NCI-H1417 treated with DMSO at 0.1 percent for 48 hours (cell line): ENCODE data around the gene CR1.
A peak's percentile ranks its signal among the peaks of the same experiment; 100 is the strongest.
"Not testable (repeated sequence)": the region's sequence is repeated elsewhere in the genome, so short reads cannot be mapped to it uniquely, and the experiment has no call there.

ENCODE experiments used
- DNase-seq: peaks from one replicate; lab custom pipeline; 2025; lab: John Stamatoyannopoulos, UW

The CR1 gene

DNA sequence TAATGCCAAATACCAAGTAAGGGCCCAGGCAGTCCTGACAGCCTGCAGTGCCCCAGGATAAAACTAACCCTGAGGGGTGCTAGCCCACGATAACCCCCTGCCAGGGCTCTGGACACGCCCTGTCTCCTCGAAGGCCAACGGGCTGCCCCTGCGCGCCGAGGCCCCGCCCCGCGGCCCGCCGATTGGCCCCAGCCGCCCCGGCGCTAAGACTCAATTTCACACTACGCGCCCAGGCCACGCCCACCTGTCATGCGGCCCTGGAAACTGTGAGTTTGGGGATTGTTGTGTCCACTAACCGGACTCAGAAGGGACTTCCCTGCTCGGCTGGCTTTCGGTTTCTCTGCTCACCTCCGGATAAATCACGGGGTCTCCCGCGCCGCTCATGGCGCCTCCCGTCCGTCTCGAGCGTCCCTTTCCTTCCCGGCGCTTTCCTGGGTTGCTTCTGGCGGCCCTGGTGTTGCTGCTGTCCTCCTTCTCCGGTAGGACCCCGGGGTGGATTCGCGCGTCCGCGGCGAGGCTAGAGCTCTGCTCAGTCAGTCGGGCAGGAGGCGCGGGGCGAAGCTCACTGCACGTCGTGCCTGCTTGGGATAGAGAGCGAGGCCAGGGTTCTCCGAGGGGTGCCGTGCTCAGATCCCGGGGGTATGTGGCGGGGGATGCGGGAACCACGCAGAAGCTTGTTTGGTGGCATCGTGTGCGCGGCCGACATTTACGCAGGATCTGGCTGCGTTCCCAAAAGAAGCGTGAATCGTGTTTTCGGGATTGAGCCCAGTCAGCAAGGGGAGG lies 149.1 kb downstream of the CR1 start, which contains the start of gene CR1L:
CR1L (plus strand) TSS at position 282 of the 783 bp plus-strand sequence; CDS start at position 383, 101 bp downstream.
- no peak for DNase-seq

DNA sequence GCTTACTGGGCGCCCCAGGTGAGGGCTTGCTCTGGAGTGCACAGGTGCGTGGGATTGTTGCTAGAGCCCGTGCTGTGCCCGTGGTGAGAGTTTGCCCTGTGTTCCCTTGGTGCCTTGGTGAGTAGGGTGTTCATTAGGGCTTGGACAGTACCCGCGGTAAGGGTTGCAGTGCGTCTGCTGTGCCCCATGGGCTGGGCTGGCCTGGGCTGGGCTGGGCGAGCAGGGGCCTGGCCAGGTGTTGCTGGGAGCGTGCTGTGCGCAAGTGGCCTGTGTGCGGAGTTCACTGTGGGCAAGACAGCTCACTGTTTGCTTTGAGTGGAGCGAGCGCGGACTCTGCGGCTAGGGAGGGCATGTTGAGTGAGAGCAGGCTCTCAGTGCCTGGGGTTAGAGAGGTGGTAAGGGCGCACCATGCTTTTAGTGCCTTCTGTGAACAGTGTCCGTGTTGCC lies 149.7 kb downstream of the CR1 start:
- no peak for DNase-seq

DNA sequence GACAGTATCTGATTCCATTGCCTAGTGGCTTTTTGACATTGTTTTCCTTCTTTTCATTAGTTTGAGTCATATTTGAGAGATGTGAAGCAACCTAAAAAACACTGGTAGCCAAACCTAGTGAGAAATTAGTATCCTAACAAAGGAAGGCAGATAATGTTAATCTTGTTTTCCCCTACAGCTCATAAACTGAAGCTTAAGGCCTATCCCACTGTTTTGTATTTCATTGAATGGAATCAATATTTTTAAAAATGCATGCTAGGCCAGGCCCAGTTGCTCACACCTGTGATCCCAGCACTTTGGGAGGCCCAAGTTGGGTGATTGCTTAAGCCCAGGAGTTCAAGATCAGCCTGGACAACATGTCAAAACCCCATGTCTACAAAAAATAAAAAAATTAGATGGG lies 150.2 kb downstream of the CR1 start:
- DNase-seq, result no peak

DNA sequence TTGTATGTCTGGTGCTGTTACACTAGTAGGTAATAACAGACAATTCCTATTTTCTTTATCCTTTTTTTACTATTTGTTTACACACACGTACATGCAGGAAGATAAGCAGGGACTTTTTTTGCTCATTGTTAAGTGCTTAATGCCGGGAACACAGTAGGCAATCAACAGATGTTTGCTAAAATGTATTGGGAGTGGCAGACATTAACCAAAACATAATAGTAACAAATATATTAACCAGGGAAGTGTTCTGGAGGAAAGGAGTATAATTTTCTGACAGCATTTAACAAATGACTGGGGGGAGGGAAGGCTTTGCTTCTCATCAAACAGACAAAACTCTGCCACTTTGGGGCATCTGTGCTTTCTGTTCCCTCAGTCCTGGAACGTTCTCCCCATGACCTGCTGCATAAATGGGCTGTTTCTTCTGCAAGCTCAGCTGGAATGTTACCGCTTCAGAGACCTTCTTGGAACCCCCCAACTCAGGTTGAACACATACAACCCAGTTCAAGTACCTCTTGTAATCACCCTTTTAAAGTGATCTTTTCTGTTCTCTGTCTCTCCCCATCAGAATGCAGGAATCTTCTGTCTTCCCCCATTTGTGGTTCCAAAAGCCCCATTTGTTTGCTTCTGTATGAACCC lies 151.1 kb downstream of the CR1 start:
- DNase-seq, result no peak

DNA sequence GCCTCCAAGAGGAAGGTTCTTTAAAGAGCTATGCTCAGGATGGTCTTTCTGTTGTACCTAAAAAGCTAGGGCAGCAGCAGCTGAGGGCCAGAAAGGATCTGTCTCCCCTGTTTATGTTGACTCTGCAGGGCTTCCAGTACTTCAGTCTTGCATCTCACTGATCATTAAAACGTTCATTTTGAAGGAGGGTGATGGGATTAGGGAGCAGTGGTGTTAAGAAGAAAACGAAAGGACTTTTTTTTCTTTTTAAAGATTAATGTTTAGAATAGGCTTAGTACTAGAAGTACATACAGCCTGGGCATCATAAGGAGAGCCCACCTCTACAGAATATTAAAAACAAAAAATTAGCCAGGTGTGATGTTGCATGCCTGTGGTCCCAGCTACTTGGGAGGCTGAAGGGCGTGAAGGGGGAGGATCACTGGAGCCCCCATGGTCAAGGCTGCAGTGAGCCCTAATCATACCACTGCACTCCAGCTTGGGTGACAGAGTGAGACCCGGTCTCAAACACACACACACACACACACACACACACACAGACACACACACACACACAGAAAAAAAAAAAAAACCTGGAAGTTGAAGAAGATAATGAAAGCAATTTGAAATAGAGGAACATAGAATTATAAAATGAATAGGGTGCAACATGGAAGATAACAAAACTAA lies 151.8 kb downstream of the CR1 start:
- no peak for DNase-seq

DNA sequence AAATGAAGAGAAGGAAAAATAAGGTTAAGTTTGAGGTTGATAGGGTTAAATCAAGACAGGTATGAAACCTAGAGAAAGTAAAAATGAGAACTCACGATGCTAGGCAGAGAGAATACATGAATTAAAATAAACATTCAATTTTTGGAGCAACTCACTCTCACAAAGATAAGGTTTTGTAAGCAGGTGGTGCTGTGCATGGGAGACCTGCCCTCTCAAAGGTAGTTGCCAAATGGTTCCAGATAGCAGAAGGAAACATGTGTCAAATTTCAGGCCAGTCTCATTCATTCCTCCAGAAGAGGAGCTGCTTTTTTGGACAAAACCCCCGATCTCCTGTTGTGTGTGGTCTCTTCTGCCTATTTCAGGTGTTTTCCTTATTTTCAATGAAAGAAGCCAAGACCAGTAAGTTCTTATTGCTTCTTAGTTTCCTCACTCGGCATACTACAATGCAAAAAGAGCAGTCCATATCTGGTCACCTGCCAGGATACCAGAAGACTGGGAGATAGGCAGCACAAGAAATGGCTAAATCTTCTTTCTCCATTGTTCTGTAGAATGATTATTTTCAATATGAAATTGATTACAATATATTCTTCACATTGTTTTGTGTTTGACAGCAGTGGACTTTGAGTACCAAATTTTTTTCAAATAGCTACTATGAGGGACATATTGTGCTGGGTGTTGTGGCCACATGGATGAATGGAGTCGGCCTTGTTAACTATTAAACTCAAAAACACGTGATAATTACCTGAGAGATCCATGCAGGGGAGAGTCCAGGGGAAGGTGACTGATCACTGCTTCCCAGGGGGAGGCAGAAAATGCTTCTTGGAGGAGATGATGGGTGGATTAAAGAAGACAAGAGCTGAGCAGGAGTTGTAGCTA lies 152.6 kb downstream of the CR1 start:
- DNase-seq, result no peak

DNA sequence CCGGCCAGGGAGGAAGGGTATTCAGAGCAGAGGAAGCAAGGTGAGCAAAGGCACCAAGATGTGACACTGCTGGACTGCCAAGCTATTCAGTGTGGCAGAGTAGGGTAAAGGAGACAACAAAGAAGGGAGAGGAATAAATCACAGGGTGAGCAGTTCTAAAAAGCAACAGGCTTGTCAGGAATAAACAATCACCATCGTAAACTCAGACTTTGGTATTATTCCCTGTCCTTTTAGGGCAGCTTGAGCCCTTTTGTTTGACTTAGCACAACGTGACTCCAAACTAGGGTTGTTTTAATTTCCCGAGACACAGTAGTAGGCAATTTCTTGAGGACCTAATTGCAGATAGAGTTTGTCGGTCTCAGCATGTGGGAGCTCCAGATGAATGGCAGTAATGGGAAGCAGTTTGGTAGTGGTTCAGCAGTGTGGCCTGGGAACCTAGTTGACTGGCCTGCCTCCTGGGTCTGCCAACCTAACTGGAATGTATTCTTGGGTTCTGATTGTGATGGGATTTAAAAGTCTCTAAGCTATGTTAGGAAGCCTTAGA lies 153.3 kb downstream of the CR1 start:
- DNase-seq, result peak; percentile 27

DNA sequence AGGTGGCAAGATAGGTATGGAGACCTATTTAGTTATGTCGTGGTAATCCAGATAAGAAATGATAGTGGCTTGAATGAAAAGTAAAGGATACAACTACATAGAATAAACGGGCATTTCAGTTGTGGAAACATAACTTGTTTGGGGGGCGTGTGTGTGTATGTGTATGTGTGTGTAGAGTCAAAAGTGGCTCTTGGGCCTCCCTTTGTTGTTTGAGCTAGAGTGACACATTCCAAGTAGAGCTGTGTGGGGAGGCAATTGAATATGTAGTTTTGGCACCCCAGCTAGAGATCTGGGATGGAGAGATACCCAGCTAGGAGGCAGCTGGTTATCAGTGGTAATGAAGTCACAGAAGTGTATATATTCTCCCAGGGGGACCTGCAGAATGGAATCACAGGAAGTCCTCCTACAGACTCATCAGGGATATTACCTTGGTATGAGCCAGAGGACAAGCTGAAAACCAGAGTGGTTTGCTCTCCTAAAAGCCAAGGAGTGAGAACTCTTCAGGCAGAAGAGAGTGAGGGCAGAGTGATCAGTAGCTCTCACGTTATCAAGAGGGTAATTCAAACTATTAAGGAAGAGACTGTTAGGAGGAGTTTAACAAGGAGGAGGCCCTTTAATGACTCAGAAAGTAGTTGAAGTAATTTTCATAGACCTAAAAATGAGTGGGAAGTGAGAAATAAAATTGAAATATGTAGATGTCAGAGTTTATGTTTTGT lies 154.1 kb downstream of the CR1 start:
- no peak for DNase-seq

DNA sequence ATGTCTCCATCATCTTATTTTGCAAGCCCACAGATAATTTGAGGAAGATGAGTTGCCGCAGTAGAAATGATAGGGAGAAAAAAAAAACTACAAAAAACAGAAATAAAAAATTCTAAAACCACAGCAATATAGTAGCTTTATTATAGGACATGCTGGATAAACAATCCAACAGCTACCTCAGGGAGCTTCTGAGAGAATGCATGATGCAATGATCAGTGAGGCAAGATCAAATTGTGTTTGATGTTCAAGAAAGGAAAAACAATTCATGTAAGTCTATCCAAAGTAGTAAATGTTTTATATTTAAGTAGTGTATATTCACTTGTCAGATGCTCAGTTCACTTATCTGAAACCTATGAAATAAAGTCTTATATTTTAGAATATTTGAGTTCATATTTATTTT lies 155.6 kb downstream of the CR1 start:
- no peak for DNase-seq

DNA sequence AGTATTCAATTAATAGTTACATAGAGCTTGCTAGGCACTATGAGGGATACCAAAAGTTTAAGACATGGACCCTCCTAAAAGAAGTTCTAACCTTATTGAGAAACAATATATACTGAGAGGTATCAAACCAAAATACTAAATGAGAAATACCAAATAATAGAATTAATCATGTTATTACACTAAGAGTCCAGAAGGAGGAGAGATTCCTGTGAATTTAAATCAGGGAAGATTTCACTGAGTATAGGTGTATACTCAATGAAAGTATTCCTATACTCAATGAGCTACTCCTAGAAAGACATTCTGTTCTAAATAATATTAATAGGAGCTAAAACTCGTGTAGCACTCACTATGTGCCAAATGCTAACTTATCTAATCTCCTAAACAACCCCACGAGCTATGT lies 158.4 kb downstream of the CR1 start:
- no peak for DNase-seq

DNA sequence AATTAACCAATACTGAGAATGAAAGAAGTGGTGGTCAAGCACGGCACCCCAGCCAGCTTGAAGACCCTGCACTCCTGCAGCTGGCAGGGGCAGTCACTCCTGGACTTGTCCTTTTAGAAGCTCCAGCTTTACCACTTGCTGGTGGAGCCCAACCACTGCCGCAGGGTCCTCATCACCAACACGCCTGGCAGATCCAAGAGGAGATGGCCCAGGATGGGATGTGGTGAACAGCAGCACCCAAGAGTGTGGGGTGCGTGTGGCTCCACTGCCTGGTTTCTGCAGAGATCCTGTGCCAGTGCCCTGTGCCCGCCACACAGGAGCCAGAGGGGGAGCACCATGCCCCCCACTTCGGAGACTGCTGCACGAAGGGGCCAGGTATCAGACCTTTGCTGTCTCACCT lies 162.5 kb downstream of the CR1 start:
- DNase-seq, result no peak

DNA sequence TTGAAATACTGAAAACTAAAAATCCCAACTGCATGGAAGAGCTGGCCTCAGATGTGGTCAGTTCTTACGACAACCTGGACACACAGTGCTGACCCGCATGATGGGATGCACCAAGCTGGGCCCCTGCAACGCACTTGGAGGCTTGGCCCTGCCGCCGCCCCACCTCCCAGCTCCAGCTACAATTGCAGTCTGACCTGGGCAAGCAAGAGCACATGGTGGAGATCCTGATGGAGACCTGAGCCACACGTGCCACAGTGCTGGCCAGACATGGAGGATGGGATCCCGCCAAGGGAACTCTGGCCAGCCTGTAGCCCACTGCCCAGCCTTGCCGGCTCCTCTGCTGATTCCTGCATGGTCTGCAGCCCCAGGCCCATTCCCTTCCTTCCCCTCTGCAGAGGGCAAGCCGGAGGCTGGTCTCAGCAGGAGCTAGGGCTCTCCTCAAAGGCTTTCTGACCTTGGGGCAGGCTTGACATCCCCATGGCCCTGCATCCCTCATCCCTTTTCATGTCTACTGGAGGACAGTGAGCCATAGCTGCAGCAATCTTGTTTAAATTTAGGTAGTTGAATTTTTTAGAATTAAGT lies 163.0 kb downstream of the CR1 start:
- no peak for DNase-seq

DNA sequence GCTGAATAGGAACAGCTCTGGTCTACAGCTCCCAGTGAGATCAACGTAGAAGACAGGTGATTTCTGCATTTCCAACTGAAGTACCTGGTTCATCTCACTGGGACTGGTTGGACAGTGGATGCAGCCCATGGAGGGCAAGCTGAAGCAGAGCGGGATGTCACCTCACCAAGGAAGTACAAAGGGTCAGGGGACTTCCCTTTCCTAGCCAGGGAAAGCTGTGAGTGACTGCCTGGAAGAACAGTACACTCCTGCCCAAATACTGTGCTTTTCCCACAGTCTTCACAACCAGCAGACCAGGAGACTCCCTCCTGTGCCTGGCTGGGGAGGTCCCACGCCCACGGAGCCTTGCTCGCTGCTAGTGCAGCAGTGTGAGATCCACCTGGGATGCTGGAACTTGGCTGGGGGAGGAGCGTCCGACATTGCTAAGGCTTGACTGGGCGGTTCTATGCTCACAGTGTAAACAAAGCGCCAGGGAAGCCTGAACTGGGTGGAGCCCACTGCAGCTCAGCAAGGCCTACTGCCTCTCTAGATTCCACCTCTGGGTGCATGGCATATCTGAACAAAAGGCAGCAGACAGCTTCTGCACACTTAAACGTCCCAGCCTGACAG lies 163.7 kb downstream of the CR1 start:
- DNase-seq, result no peak

DNA sequence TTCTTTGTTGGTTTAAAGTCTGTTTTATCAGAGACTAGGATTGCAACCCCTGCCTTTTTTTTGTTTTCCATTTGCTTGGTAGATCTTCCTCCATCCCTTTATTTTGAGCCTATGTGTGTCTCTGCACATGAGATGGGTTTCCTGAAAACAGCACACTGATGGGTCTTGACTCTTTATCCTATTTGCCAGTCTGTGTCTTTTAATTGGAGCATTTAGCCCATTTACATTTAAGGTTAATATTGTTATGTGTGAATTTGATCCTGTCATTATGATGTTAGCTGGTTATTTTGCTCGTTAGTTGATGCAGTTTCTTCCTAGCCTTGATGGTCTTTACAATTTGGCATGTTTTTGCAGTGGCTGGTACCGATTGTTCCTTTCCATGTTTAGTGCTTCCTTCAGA lies 165.5 kb downstream of the CR1 start:
- DNase-seq, result not testable (repeated sequence)

DNA sequence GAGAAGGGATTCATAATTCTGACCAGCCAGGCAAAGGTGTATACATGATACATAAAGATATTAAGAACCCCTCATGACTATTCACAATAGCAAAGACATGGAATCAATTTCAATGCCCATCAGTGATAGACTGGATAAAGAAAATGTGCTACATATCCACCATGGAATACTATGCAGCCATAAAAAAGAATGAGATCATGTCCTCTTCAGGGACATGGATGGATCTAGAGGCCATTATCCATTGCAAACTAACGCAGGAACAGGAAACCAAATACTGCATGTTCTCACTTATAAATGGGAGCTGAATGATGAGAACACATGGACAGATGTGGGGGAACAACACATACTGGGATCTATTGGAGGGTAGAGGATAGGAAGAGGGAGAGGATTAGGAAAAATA lies 170.4 kb downstream of the CR1 start:
- no peak for DNase-seq

DNA sequence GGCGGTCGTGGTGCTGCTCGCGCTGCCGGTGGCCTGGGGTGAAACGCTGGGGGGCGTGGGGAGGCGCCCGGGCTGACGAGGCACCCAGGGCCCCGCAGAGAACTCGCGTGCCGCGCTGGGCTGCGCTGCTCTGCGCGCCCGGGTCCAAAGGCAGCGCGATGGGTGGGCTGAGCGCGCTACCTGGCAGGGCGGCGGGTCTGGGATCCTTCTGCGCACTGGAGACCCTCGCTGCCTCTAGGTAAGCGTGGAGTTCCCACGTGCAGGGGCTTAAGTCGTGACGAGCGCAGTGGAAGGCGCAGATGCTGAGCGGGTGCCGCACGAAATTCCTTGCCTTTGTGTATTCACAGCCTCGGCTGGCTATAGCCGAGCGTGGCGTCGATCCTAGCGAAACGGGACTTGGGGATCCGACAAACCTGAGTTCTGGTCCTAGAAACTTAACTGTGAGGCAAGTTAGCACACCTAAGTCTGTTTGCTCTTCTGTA lies 173.6 kb downstream of the CR1 start:
- DNase-seq, result no peak

DNA sequence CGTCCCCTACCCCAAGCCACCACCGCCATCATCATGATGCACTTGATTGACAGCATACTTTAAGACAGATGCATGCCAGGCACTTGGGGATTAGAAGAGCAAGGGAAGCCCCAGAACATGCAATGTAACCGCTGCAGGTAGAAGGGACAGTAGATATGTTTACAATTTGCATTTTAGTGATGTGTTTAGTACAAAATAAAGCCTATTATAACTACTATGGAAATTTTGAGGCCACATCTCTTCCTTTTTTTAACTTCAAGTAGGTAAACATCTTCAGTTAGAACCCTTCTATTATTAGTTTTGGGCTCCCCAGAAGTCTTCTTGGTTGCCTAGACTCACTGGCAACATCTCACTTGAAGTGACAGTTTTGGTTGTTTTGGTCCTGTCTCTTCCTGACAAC lies 174.2 kb downstream of the CR1 start:
- no peak for DNase-seq

DNA sequence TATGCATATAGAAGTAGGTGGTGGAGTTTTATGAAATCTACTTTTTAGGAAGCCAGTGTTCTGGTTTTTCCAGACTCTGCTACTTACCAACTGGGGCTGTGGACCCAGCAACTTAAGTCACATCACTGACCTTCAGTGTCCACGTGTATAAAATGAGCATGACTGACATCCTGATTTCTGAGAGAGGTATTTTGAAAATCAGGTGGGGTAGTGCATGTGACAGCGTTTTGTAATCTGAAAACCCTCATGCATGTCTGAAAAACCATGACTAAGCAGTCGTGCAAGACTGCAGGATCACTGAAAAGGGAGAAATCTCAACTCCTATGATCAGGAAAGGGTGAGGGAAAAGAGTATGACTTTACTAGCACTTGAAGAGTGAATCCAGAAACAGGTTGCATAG lies 175.0 kb downstream of the CR1 start:
- DNase-seq, result no peak

DNA sequence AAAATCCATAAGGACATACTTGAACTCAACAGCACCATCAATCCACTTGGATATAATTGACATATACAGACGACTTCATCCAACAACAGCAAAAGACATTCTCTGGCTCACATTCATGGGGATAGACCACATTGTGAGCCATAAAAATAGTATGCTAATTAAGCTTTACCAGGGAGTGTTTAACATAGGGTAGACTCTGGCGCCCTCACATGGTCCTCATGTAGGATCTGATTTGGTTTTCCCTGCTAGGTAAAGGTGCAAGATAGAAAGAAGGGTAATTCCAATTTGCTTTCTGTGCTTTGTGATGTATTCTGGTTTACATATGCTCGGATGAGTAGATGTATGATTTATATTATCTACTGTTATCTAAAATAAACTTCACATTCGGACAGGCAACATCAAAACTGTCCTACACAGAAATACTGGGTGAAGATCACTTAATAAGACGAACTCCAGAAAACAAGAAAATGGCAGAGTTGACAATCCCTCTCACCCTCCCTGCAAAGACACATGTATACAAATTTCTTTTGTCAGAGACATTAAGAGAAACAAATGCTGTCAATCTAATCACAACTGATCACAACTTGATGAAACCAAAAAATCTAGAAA lies 176.7 kb downstream of the CR1 start:
- DNase-seq, result peak; percentile 49

DNA sequence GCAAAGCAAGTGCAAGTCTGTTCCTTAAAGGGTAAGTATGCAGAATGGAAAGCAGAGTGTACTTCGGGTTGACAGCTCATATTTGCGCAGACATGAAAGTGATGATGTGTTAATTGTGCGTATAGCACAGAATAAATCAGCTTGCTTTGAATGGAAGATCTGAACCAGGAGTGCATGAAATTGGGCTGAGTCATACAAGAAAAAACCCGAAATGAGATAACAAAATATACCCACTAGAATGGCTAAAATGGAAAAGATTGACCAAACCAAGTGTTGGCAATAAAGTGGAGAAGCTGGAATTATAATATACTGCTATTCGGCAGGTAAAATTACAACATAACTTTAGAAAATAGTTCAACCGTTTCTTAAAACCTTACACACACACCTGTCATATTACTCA lies 177.4 kb downstream of the CR1 start:
- DNase-seq, result no peak
